LNCAP (cell line): Measurements from ENCODE around the gene DMRT1.

Source experiments
- CTCF ChIP-seq: fragments of 450-650 bp; IDR thresholded peaks from 2 replicates; pipeline ENCODE4 v1.5.1; 2017; ENCODE audit warnings: mild to moderate bottlenecking

DMRT1 gene

GRCh38 chr9:975740-976257 lies 134.3 kb downstream of the DMRT1 start:
- TF ChIP-seq CTCF, result no peak

GRCh38 chr9:976258-976942 lies 134.9 kb downstream of the DMRT1 start, which contains the start of gene DMRT3:
TSS of gene DMRT3 (plus strand) at chr9:976655. CDS start at chr9:977002, 347 bp downstream.
- TF ChIP-seq CTCF, result no peak

GRCh38 chr9:976943-977837 lies 135.7 kb downstream of the DMRT1 start:
- TF ChIP-seq CTCF, result peak; percentile 14; the same call in 1 of the 2 replicates

GRCh38 chr9:977838-978830 lies 136.6 kb downstream of the DMRT1 start:
- TF ChIP-seq CTCF, result no peak

- no peak for TF ChIP-seq CTCF
These were observed 138.5 kb downstream of the DMRT1 start for GRCh38 chr9:979983-980382.

GRCh38 chr9:980640-981039 lies 139.1 kb downstream of the DMRT1 start:
- TF ChIP-seq CTCF, result no peak

GRCh38 chr9:981491-981898 lies 140.0 kb downstream of the DMRT1 start:
- no peak for TF ChIP-seq CTCF
